GM12892 (cell line): ENCODE data around the gene TMEM38A.
"Not testable (repeated sequence)": the region's sequence is repeated elsewhere in the genome, so short reads cannot be mapped to it uniquely, and the experiment has no call there.

Experiments used
- DNase-seq: peaks from one replicate; pipeline ENCODE4 v3.0.0; 2011; ENCODE audit not compliant: insufficient read length
- FAIRE-seq: peaks from 2 replicates; lab custom pipeline; 2011; peaks lifted over from hg19 to GRCh38; lab: Jason Lieb, UNC
- POLR2A ChIP-seq: IDR thresholded peaks from 2 replicates; pipeline ENCODE4 v1.6.1; 2011; ENCODE audit warnings: low read depth, low read length, control low read depth
- POLR2AphosphoS5 ChIP-seq: IDR thresholded peaks from 2 replicates; pipeline ENCODE4 v1.6.1; 2011; ENCODE audit warnings: low read depth, low read length, control low read depth
- TAF1 ChIP-seq: IDR thresholded peaks from 2 replicates; pipeline ENCODE4 v1.6.1; 2011; ENCODE audit warnings: low read depth, mild to moderate bottlenecking, control low read depth, low read length, borderline replicate concordance

The TMEM38A gene

DNA sequence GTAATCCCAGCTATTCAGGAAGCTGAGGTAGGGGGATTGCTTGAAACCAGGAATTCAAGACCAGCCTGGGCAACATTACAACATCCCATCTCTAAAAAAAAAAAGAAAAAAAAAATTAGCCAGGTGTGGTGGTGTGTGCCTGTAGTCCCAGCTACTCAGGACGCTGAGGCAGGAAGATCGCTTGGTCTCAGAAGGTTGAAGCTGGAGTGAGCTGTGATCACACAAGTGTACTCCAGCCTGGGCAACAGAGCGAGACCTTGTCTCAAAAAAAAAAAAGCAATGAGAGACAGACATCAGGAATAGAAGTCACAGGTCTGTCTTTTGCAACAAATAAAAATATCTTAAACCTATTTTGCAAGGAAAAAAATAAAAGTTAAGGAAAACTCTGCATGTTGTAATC lies 23.3 kb downstream of the TMEM38A start:
- TF ChIP-seq TAF1 (no peak), POLR2AphosphoS5 (no peak), POLR2A (no peak)
- FAIRE-seq (no peak), DNase-seq (no peak)

DNA sequence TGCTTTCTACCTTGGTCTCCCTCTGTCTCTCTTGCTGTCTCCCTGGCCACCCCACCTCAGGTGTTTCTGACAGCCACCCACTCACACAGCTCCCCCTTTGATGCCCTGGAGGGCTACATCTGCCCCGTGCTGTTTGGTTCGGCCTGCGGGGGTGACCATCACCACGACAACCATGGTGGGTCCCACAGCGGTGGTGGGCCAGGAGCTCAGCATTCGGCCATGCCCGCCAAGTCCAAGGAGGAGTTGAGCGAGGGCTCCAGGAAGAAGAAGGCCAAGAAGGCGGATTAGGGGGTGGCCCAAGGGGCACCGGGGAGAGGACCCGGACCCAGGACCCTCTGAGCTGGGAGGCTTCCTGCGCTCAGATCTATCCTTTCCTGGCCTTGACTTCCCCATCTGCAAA lies 27.1 kb downstream of the TMEM38A start:
- DNase-seq, result no peak
- no peak for FAIRE-seq
- TF ChIP-seq POLR2A (no peak), POLR2AphosphoS5 (no peak), TAF1 (no peak)

DNA sequence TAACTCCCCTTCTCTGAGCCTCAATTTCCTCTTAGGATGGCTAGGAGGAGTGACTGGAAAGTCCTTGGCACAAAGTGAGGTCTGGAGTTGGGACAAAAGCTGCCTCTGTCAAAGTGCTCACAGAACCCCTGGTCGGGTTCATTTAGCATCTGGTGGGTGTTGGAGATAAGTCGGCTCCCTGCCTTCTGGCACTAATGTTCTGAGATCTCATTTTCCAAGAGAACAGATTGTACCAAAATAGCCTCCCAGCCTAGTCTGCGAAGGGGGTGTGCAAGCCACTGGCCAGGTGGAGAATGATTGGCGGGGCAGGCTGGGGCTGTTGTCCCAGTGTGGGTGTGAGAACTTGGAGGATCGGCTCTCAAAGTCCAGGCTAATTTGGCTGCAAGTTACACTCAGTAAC lies 38.0 kb downstream of the TMEM38A start:
- no peak for DNase-seq
- TF ChIP-seq POLR2A (no peak), POLR2AphosphoS5 (no peak), TAF1 (no peak)
- no peak for FAIRE-seq

DNA sequence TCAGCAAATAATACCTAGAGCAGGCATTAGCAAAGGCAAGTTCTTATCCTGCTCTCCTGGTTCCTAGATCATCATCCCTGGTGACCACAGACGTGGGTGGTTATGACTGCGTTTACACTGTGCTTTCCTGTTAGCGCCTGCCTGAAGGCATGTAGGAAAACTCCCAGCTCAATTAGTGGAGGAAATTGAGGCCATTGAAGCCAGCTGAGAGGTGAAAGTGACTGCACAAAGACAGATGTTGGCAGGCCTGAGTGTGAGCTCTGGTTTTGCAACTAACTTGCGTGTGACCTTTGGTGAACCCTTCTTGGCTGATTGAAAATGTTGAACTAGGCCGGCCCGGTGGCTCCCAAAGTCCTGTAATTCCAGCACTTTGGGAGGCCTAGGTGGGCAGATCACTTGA lies 41.2 kb downstream of the TMEM38A start:
- no peak for DNase-seq
- FAIRE-seq, result no peak
- TF ChIP-seq POLR2A (no peak), TAF1 (no peak), POLR2AphosphoS5 (no peak)

DNA sequence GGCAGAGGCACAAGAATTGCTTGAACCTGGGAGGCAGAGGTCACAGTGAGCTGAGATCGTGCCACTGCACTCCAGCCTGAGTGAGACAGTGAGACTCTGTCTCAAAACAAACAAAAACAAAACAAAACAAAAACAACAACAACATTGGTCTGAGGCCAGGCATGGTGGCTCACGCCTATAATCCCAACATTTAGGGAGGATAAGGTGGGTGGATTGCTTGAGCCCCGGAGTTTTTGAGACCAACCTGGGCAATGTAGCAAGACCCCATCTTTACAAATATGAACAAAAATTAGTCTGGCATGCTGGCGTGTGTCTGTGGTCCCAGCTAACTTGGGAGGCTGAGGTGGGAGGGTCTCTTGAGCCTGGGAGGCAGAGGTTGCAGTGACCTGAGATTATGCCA lies 42.7 kb downstream of the TMEM38A start:
- DNase-seq (no peak), FAIRE-seq (no peak)
- TF ChIP-seq TAF1, result no peak
- TF ChIP-seq POLR2AphosphoS5, result no peak
- TF ChIP-seq POLR2A, result no peak

DNA sequence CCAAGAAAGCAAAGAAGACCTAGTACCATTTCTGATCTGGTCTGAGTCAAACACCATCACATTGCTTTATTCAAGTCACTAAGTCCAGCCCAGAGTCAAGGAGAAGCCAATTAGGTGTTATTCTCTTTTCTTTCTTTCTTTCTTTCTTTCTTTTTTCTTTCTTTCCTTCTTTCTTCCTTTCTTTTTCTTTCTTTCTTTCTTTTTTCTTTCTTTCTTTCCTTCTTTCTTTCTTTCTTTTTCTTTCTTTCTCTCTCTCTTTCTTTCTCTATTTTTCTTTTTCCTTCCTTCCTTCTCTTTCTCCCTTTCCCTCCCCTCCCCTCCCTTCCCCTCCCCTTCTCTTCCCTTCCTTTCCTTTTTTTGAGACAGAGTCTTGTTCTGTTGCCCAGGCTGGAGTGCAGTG lies 49.9 kb downstream of the TMEM38A start:
- FAIRE-seq, DNase-seq: not testable (repeated sequence)

DNA sequence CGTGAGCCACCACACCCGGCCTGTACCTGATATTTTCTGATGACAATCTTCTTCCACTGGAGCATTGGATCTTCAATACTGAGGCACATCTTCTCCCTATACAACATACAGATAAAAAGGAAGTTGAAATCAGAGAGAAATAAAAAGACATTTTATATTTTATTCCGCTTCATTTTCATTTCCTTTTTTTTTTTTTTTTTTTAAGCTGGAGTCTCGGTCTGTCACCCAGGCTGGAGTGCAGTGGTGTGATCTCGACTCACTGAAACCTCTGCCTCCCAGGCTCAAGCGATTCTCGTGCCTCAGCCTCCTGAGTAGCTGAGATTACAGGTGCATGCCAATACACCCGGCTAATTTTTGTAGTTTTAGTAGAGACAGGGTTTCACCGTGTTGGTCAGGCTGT lies 51.4 kb downstream of the TMEM38A start:
- FAIRE-seq, result not testable (repeated sequence)

DNA sequence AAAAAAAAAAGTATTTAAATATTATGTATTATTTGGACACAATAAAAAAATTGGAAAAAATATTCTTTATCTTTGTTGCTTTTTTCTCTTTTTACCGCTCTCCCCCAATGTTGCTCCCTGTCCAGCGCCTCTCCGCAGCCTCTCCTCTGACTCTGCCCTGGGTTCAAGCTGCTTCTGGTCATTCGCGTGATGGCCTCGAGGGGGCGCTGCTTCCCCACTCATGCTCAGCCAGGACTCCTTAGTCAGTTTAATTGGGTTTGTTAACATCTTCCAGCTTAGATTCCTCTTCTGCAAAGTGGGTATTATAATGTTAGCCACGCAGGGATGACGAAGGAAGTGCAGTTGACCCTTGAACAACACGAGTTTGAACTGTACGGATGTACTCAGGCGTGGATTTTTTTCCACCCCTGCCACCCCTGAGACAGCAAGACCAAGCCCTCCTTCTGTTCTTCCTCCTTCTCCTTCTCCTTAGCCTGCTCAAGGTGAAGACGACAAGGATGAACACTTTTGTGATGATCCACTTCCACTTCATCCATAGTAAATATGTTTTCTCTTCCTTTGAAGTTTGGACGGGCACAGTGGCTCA lies 53.9 kb downstream of the TMEM38A start:
- FAIRE-seq, result peak; percentile 85
- TF ChIP-seq POLR2AphosphoS5 (no peak), TAF1 (no peak), POLR2A (no peak)
- peak; percentile 34 for DNase-seq

More for the DNA sequence above, 51.4 kb downstream of the TMEM38A start:
- not testable (repeated sequence) for DNase-seq

DNA sequence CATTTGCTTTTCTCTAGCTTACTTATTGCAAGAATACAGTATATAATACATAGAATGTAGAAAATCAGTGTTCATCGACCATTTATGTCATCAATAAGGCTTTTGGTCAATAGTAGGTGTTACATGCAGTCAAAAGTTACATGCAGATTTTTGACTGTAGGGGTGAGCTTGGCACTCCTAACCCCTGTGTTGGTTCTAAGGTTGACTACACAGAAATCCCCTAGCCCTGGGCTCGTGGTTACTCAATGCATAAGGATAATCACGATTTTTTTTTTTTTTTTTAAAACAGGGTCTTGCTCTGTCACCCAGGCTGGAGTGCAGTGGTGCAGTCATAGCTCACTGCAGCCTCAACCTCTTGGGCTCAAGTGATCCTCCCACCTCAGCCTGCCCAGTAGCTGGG lies 54.7 kb downstream of the TMEM38A start:
- no peak for FAIRE-seq
- no peak for TF ChIP-seq POLR2AphosphoS5
- no peak for TF ChIP-seq POLR2A
- TF ChIP-seq TAF1, result no peak
- no peak for DNase-seq

DNA sequence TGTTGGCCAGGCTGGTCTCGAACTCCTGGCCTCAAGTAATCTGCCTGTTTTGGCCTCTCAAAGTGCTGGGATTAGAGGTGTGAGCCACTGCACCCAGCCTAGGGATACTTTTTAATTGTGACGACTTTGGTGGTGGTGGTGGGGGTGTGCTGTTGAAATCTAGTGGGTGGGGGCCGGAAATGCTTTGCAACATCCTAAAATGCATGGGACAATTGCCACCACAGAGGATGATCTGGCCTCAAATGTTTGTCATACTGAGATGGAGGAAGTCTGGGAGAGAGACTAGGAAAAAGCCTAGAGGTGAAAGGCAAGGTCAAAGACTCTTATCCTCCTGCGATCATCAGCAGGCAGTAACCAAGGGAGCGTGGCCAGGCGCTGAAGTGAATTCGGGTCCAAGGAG lies 60.1 kb downstream of the TMEM38A start:
- DNase-seq, result no peak
- FAIRE-seq, result no peak
- TF ChIP-seq POLR2AphosphoS5 (no peak), TAF1 (no peak), POLR2A (no peak)

DNA sequence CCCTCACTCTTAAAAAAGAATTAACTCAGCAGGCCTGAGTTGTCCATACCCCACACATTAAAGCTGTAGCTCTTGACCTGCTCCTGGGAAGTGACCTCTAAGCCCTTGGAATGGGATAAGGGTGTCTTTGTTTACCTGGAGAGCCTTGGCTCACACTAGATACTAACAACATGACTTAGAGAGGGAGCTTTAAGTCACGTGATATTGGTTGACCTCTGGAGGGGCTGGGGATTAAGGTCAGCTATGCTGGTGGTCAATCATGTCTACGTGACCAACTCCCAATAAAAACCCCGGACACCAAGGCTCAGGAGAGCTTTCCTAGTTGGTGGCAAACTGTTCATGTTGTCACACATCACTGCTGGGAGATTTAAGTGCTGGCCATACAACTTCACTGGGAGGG lies 61.7 kb downstream of the TMEM38A start:
- no peak for DNase-seq
- FAIRE-seq, result no peak
- TF ChIP-seq POLR2A, result no peak
- TF ChIP-seq POLR2AphosphoS5, result no peak
- TF ChIP-seq TAF1, result no peak

DNA sequence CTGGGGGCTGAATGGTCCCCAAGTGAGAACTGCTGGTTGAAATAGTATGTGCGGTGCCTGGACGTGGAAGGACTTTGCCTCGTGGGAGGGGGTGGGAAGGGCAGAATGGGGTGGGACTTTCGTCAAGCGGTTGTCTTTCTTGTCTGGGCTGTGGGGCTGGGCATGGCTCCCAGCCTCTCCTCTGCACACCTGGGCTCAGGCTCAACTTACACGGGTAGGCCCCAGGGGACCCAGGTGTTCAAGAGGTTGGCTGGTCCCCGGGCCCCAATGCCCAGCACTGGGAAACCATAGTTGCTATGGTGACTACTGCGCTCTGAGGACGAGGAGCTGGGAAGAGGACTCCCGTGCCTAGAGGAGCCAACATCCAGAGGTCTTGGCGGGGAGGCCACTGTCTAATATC lies 66.0 kb downstream of the TMEM38A start:
- FAIRE-seq (no peak), DNase-seq (no peak)
- TF ChIP-seq POLR2A (no peak), TAF1 (no peak), POLR2AphosphoS5 (no peak)

DNA sequence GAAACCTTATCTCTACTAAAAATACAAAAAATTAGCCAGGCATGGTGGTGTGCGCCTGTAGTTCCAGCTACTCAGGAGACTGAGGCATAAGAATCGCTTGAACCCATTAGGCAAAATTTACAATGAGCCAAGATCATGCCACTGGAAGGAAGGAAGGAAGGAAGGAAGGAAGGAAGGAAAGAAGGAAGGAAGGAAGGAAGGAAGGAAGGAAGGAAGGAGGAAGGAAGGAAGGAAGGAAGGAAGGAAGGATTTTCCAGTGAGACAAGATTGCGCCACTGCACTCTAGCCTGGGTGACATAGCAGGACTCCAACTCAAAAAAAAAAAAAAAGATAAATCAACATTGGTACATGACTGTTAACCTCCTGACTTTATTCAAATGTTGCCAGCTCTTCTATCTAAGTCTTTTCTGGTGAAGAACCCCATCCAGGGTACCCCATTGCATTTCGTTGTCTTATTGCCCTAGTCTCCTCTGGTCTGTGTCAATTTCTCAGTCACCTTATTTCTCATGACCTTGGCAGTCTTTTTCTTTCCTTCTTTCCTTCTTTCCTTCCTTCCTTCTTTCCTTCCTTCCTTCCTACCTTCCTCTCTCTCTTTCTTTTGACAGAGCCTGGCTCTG lies 74.8 kb downstream of the TMEM38A start:
- FAIRE-seq, result not testable (repeated sequence)

DNA sequence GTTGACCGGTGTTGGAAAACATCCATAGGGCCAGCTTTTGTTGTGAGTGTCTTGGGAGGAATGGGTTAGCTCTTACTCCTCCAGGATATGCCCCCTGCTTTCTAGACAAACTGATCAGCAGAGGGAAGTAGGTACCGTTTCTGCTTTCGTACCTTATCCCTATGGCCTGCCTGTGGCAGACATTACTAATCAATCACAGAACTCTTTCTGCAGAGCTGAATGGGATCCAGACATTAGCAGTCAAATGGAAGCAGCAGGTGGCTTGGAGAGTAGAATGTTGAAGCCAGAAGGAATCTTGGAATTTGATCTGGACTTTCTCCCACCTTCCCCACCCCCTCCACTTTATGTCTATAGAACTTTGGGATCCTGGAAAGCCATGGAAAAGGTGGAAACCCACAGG lies 75.8 kb downstream of the TMEM38A start:
- FAIRE-seq, result no peak
- no peak for TF ChIP-seq TAF1
- no peak for TF ChIP-seq POLR2AphosphoS5
- TF ChIP-seq POLR2A, result no peak
- no peak for DNase-seq

More for the DNA sequence above, 74.8 kb downstream of the TMEM38A start:
- DNase-seq, result not testable (repeated sequence)
